Natural killer cell treated with Interleukin-12 subunit alpha and Interleukin-12 subunit beta and Interleukin-15 and Interleukin-18, amount 100 ng/mL, for 72 hours (primary cell): ENCODE measurements around the gene MAP7D1. TPM values are rescaled to one million over a fixed set of nuclear protein-coding genes. Genes with fewer than 3 reads are reported as not detected.
"Not testable (repeated sequence)": the region's sequence is repeated elsewhere in the genome, so short reads cannot be mapped to it uniquely, and the experiment has no call there.

Source experiments
- ATAC-seq, 2 donors: fragments of 150-1000 bp; cut with Tn5 transposase in 1 of 2; sonication (Bioruptor Pico), chemical (Tn5 transposase) in 1 of 2; 2 replicates each; pipeline ENCODE4 v1.10.0; 2021
- DNase-seq: peaks from one replicate; pipeline ENCODE4 v3.0.0; 2022; ENCODE audit warnings: low spot score
- H3K27ac Mint-ChIP-seq, 2 donors: 1 replicate in 1 of 2; 2 replicates in 1 of 2; pipeline ENCODE4 v1.8.0; 2022; ENCODE audit warnings: mixed read lengths in 2 of 2, mild to moderate bottlenecking in 1 of 2, moderate library complexity in 1 of 2
- H3K27me3 Mint-ChIP-seq, 2 donors: 1 replicate in 1 of 2; 2 replicates in 1 of 2; pipeline ENCODE4 v1.8.0; 2022; ENCODE audit warnings: mixed read lengths in 2 of 2
- H3K36me3 Mint-ChIP-seq: one replicate; pipeline ENCODE4 v1.8.0; 2022; ENCODE audit warnings: mixed read lengths
- H3K4me1 Mint-ChIP-seq, 2 donors: 1 replicate in 1 of 2; 2 replicates in 1 of 2; pipeline ENCODE4 v1.8.0; 2022; ENCODE audit warnings: low read depth in 2 of 2, mixed read lengths in 2 of 2, mild to moderate bottlenecking in 1 of 2
- H3K4me3 Mint-ChIP-seq: one replicate; pipeline ENCODE4 v1.8.0; 2022; ENCODE audit warnings: mixed read lengths
- H3K9me3 Mint-ChIP-seq: 2 replicates; pipeline ENCODE4 v1.8.0; 2022; ENCODE audit warnings: mixed read lengths
- total RNA-seq, 2 donors: library from RNA; stranded (reverse); gene quantifications; one replicate each; pipeline ENCODE4 v1.2.3, GENCODE V29; 2022

MAP7D1 gene
- total RNA-seq, 2 donors from 2014 or later = 153 to 196 TPM

DNA sequence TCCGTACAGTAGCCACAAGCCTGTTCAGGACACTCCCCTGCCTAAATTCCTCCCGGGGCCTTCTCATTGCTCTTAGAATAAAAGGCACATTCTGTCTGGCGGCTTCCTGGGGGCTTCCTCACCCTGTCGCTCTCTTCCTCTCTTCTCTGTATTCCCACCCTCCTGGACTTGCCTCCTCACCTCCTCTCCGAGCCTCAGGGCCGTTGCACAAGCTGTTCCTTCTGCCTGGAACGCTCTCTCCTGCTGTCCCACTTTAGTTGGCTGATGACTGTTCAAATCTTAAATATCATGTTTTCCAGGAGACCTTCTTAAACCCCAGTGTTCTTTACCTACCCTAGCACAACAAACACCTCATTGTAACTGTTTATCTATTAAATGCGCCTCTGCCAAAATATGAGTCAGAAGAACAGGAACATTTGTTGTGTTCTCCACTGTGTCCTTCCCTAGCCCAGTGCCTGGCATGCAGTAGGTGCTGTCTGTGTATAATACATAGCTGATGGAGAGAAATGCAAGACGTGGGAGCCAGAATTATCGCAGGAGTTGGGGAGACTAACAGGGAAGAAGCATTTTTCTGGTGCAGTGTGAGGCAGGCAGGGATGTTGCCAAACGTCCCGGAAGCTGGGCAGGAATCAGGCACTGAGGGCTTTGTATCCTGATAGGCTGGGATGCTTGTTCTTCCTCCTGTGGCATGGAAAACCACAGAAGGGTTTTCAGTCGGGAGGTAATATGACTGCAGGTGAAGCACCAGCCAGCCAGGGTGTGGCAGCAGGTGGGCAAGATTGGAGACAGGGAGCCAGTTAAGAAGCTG, 44.2 kb downstream of the MAP7D1 start:
- no peak overlapping the region for H3K27ac Mint-ChIP-seq
- no peaks in the 10 kb centered on the region for H3K9me3 Mint-ChIP-seq
- H3K4me3 Mint-ChIP-seq = no peak overlapping the region
- no peak for ATAC-seq
- H3K36me3 Mint-ChIP-seq = no peaks in the 10 kb centered on the region
- H3K27me3 Mint-ChIP-seq = peaks cover 0 to 7% of the 10 kb centered on the region in 2 donors
- DNase-seq = no peak
- H3K4me1 Mint-ChIP-seq = no peaks in the 10 kb centered on the region

DNA sequence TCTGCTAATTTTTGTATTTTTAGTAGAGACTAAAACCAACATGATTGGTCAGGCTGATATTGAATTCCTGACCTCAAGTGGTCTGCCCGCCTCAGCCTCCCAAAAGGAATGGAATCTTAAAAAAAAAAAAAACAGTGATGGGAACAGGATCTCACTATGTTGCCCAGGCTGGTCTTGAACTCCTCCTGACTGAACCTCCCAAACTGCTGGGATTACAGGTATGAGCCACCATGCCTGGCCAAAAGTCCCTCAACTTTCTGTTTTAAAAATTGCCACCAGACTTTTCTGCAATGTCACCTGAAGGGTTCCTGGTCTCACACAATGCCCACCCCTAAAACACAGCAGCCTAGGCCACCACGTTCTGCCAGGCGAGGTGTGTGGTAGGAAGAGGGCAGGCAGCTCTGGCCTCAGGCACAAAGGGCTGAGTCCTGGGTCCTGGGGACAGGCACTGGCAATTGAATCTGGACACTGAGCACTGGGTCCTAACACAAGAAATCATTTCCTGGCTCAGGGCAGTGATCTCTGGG, 47.1 kb downstream of the MAP7D1 start:
- Mint-ChIP-seq H3K27ac (peak overlapping the region in 1 of 2 donors; percentile 35), H3K27me3 (peaks cover 0 to 7% of the 10 kb centered on the region in 2 donors), H3K9me3 (no peaks in the 10 kb centered on the region), H3K36me3 (no peaks in the 10 kb centered on the region), H3K4me1 (no peaks in the 10 kb centered on the region), H3K4me3 (no peak overlapping the region)
- no peak for DNase-seq
- ATAC-seq = no peak

DNA sequence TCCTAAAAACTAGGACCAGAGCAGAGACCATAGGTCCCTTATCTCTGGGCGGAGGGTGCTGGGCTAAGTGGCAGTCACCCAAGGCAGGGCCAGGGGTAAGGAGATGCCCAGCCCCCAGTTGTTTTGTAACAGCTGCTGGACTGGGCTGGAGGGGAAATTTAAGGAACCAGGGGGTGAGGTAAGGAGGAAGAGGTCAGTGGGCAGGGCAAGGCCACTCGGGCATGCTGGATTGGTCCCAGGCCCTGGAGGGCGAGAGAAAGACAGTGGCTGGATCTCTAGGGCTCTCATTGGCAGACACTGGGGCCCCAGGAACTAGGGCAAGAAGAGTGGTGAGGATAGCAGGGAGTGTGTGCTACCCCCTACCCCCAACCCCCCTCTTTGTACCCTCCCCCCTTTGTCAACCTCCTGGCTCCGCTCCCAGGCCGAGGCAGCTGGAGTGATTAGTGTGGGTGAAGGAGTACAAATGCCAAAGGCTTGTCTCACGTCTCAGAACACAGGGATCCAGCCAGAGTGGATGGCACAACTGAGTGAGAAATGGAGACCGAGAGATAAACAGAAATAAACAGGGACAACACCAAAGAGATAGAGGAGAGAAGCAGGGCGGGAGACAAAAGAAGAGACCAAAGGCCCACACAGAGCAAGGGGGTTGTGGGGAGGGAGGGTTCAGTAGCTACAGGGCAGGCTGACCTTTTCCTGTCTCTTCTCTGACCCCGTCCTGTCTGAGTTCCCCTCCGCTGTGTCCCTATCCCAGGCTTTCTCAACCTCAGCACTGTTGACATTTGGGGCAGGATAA, 47.8 kb downstream of the MAP7D1 start:
- no peak for ATAC-seq
- Mint-ChIP-seq H3K27ac (peak overlapping the region in 1 of 2 donors; percentile 35), H3K27me3 (peaks cover 0 to 7% of the 10 kb centered on the region in 2 donors), H3K4me1 (no peaks in the 10 kb centered on the region), H3K36me3 (no peaks in the 10 kb centered on the region), H3K4me3 (no peak overlapping the region), H3K9me3 (no peaks in the 10 kb centered on the region)
- no peak for DNase-seq

DNA sequence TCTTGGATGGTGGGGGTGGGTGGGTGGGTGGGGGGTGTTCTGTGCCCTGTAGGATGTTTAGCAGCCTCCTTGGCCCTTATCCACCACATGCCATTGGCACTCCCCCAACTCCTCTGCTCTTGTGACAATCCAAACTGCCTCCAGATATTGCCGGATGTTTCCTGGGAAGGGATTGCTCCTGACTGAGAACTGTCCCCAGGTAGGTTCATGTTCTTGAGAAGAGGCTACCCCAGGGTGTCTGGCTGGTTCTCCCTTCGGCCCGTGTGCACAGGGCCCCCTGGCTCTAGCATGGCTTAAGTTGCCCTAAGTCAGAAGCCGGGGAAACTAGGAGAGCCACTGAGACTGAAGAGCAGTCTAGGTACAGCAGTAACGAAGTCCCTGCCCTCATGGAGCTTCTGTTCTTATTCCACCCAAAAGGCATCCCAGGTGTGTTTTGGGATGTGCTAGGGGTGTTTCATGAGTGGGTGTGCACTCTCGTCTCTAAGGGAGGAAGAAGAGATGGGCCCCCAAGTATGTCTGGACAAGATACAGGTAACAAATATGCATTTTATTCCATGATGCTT, 48.5 kb downstream of the MAP7D1 start:
- no peak overlapping the region for H3K4me3 Mint-ChIP-seq
- ATAC-seq (no peak), DNase-seq (no peak)
- no peaks in the 10 kb centered on the region for H3K9me3 Mint-ChIP-seq
- no peaks in the 10 kb centered on the region for H3K36me3 Mint-ChIP-seq
- no peak overlapping the region for H3K27ac Mint-ChIP-seq
- peaks cover 0 to 7% of the 10 kb centered on the region in 2 donors for H3K27me3 Mint-ChIP-seq
- no peaks in the 10 kb centered on the region for H3K4me1 Mint-ChIP-seq

DNA sequence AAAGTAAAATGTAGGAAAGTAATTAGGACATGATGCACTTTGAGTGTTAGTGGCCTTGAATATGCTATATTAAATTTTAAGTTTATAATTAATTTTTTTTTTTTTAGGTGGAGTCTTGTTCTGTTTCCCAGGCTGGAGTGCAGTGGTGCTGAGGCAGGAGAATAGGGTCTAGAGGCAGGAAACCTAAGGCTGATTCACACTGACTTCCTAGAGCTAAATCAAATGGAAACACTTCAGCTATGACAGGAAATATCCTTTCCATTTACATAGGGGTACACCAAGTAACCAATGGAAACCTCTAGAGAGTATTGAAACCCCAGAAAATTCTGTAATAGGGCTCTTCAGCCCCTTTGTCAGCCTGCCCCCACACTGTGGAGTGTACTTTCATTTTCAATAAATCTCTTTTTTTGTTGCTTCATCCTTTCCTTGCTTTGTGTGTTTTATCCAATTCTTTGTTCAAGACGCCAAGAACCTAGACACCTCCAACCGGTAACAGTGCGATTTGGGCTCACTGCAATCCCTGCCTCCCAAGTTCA, 50.4 kb downstream of the MAP7D1 start:
- ATAC-seq = no peak
- Mint-ChIP-seq H3K4me3 (no peak overlapping the region), H3K9me3 (no peaks in the 10 kb centered on the region), H3K27ac (no peak overlapping the region), H3K36me3 (no peaks in the 10 kb centered on the region), H3K4me1 (no peaks in the 10 kb centered on the region), H3K27me3 (no peaks in the 10 kb centered on the region)
- DNase-seq = no peak

DNA sequence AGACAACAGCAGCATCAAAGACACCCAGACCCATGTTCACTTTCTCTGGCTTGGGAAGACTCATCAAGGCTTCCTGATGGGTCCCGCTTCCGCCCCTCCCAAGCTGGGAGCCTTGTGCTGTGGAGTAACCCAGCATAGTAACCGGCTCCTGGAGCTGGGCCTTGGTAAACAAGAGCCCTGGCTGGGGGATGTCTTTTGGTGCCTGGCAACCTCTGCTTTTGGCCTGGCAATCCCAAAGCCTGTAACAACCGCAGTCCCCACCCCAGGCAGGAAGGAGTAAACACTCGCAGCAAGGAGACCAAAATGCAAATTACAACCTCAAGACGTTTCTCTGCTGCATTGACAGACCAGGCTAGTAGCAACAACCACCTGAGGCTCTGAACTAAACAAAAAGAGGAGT, 51.4 kb downstream of the MAP7D1 start:
- Mint-ChIP-seq H3K4me1 (no peaks in the 10 kb centered on the region), H3K27me3 (no peaks in the 10 kb centered on the region), H3K27ac (peak overlapping the region in 1 of 2 donors; percentile 35), H3K36me3 (no peaks in the 10 kb centered on the region), H3K9me3 (no peaks in the 10 kb centered on the region), H3K4me3 (no peak overlapping the region)
- no peak for DNase-seq
- no peak for ATAC-seq

DNA sequence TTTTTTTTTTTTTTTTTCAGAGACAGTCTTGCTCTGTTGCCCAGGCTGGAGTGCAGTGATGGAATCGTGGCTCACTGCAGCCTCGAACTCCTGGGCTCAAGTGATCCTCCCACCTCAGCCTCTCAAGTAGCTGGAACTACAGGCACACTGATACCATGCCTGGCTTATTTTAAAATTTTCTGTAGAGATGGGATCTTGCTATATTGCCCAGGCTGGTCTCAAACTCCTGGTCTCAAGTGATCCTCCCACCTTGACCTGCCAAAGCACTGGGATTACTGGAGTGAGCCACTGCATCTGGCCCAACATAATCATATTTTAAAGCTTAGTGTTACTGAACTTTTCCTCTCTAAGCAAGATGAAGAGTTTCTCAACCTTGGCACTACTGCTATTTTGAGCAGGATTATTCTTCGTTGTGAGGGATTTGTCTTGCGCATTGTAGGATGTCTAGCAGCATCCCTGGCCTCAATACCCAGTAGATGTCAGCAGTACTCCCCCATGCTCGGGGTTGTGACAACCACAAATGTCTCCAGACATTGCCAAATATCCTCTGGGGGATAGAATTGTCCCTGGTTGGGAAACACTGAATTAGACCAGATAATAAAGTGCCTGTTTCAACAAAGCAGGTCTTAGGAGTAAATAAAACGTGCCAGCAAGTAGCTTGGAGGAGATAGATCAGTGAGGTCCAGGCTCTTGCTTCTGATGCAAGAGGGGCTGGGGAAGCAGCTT, 53.2 kb downstream of the MAP7D1 start:
- no peak overlapping the region for H3K27ac Mint-ChIP-seq
- no peak for ATAC-seq
- H3K9me3 Mint-ChIP-seq = no peaks in the 10 kb centered on the region
- H3K36me3 Mint-ChIP-seq = no peaks in the 10 kb centered on the region
- no peaks in the 10 kb centered on the region for H3K27me3 Mint-ChIP-seq
- DNase-seq = no peak
- H3K4me3 Mint-ChIP-seq = no peak overlapping the region
- peaks cover 0 to 2% of the 10 kb centered on the region in 2 donors for H3K4me1 Mint-ChIP-seq

DNA sequence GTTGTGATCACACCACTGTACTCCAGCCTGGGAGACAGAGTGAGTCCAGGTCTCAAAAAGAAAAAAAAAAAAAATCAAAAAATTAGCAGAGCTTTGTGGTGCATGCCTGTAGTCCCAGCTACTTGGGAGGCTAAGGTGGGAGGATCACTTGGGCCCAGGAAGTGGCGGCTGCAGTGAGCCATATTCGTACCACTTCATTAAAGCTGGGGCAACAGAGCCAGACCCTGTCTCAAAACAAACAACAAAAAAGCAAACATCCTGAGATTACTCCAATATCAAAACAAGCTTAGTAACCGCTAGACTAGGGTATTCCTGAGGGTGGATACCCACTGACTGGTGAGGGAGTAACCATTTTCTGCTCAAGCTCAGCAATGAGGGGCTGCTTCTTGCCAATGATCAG, 55.3 kb downstream of the MAP7D1 start:
- DNase-seq (no peak), ATAC-seq (no peak)
- Mint-ChIP-seq H3K27me3 (no peaks in the 10 kb centered on the region), H3K27ac (peak overlapping the region in 1 of 2 donors; percentile 69), H3K4me1 (peaks cover 0 to 2% of the 10 kb centered on the region in 2 donors), H3K9me3 (no peaks in the 10 kb centered on the region), H3K4me3 (no peak overlapping the region), H3K36me3 (no peaks in the 10 kb centered on the region)

DNA sequence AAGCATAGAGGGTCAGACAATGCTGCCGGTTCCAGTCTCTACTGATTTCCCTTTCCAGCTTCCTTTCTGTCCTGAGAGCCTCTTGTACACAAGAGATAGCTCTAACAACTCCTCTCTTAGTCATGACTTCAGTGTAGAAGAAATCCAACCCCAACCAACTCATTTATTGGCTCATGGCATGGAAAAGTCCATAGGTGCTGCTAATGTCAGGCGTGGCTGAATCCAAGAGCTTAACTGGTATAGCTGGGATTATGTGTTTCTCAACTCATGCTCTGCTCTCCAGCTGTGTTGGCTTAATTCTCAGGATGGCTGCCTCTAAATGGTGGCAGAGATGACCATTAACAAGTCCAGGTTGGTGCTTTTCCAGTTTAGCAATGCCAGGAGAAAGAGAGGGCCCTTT, 55.9 kb downstream of the MAP7D1 start:
- DNase-seq (no peak), ATAC-seq (peak in 1 of 2 donors; percentile 28)
- Mint-ChIP-seq H3K27ac (no peak overlapping the region), H3K4me3 (no peak overlapping the region), H3K27me3 (no peaks in the 10 kb centered on the region), H3K36me3 (no peaks in the 10 kb centered on the region), H3K9me3 (no peaks in the 10 kb centered on the region), H3K4me1 (peaks cover 0 to 2% of the 10 kb centered on the region in 2 donors)

DNA sequence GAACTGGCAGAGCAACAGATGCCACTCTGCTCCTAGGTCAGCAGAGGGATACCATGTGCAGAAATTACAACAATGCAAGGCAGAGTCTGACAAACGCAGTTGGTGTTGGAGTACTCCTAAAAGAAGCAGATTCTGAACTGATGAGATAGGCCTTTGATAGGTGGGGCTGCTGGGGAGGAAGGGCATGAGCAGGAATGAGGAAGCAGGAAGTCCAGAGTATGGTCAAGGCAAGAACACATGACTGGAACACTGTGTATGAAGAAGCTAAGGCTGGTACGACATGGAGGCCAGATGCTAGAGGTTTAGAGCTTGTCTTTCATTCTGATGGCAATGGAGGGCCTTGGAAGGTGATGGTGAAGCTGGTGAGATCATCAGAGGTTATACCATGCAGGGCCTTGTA, 56.8 kb downstream of the MAP7D1 start:
- H3K4me3 Mint-ChIP-seq = no peak overlapping the region
- no peak for ATAC-seq
- H3K4me1 Mint-ChIP-seq = peaks cover 0 to 2% of the 10 kb centered on the region in 2 donors
- peak overlapping the region in 1 of 2 donors; percentile 7 for H3K27ac Mint-ChIP-seq
- H3K36me3 Mint-ChIP-seq = no peaks in the 10 kb centered on the region
- H3K9me3 Mint-ChIP-seq = no peaks in the 10 kb centered on the region
- no peaks in the 10 kb centered on the region for H3K27me3 Mint-ChIP-seq
- no peak for DNase-seq

DNA sequence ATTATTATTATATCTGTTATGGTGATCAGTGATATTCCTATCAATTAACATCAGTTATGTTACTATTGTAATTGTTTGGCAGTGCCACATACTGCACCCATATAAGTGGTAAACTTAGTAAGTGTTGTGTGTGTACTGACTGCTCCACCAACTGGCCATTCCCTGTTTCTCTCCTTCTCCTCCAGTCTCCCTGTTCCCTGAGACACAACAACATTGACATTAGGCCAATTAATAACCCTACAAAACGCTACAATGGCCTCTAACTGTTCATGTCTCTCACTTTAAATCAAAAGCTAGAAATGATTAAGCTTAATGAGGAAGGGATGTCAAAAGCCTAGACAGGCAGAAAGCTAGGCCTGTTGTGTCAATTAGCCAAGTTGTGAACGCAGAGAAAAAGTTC, 61.7 kb downstream of the MAP7D1 start:
- H3K27ac Mint-ChIP-seq = no peak overlapping the region
- no peaks in the 10 kb centered on the region for H3K27me3 Mint-ChIP-seq
- H3K36me3 Mint-ChIP-seq = no peaks in the 10 kb centered on the region
- H3K4me1 Mint-ChIP-seq = peaks cover 0 to 1% of the 10 kb centered on the region in 2 donors
- ATAC-seq (no peak), DNase-seq (no peak)
- no peak overlapping the region for H3K4me3 Mint-ChIP-seq
- no peaks in the 10 kb centered on the region for H3K9me3 Mint-ChIP-seq

DNA sequence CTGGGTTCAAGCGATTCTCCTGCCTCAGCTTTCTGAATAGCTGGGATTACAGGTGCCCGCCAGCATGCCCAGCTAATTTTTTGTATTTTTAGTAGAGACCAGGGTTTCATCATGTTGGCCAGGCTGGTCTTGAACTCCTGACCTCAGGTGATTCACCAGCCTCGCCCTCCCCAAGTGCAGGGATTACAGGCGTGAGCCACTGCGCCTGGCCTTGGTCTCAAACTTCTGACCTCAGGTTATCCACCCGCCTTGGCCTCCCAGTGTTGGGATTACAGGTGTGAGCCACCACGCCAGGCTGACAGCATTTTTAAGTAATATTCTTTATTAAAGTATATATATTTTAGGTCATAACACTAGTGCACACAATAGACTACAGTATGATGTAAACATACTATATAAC, 65.9 kb downstream of the MAP7D1 start:
- H3K27me3 Mint-ChIP-seq, H3K4me3 Mint-ChIP-seq, H3K27ac Mint-ChIP-seq, DNase-seq, ATAC-seq, H3K9me3 Mint-ChIP-seq: not testable (repeated sequence)
- H3K36me3 Mint-ChIP-seq = peaks cover 11% of the 10 kb centered on the region
- peaks cover 21 to 30% of the 10 kb centered on the region in 2 donors for H3K4me1 Mint-ChIP-seq
